MG63 (cell line): ENCODE data around the gene IGFL1. TPM values are rescaled to one million over a fixed set of nuclear protein-coding genes. Genes with fewer than 3 reads are reported as not detected.
"Not testable (repeated sequence)": the region's sequence is repeated elsewhere in the genome, so short reads cannot be mapped to it uniquely, and the experiment has no call there.

Experiments used
- DNase-seq: peaks from one replicate; pipeline ENCODE4 v3.0.0-alpha.2; 2020
- H3K27me3 ChIP-seq: fragments of 250-450 bp; sonication (Bioruptor Pico); 2 replicates; pipeline ENCODE4 v1.5.1; 2020; ENCODE audit warnings: mild to moderate bottlenecking, moderate library complexity
- H3K36me3 ChIP-seq: fragments of 250-450 bp; sonication (Bioruptor Pico); 2 replicates; pipeline ENCODE4 v1.5.1; 2020; ENCODE audit warnings: mild to moderate bottlenecking, moderate library complexity
- H3K4me3 ChIP-seq: fragments of 250-450 bp; sonication (Bioruptor Pico); 2 replicates; pipeline ENCODE4 v1.5.1; 2020; ENCODE audit warnings: mild to moderate bottlenecking, moderate library complexity
- H3K9me3 ChIP-seq: fragments of 250-450 bp; sonication (Bioruptor Pico); 2 replicates; pipeline ENCODE4 v1.5.1; 2020; ENCODE audit warnings: mild to moderate bottlenecking, moderate library complexity
- total RNA-seq: library from RNA; depleted of rRNA; stranded (reverse); fragments of >200 nt; shearing (Covaris generic); gene quantifications from 2 replicates; pipeline ENCODE4 v1.2.3, GENCODE V29; 2014; ENCODE audit warnings: low replicate concordance; rRNA removed

The IGFL1 gene
- total RNA-seq: not detected in 2 replicates

DNA sequence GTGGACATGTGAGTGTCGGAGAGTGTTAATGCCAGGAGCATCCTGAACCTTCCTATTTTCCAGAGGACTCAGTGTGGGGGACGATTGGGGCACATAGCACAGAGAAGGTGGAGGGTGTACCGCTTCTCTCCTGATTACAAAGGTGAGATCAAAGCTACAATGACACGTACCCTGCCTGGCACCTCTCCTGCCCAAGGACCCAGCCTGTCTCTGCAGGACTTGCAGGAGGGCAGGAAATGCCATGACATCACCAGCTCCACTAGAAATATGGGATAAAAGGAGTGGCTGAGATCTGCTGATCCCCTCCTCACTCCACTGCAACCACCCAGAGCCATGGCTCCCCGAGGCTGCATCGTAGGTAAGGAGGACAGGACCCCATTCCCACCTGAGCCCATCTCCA, at the start of gene IGFL1:
TSS of gene IGFL1 (plus strand) at position 301 of the 400 bp plus-strand sequence. CDS start at position 334, 33 bp downstream.
- H3K27me3 ChIP-seq: peaks cover 34% of the 10 kb centered on the region
- DNase-seq: no peak
- H3K9me3 ChIP-seq: 0 out of 2 replicates have a peak, but pooled peaks cover 3% of the 10 kb centered on the region
- H3K4me3 ChIP-seq: no peak within 1 kb of the TSS
- no peaks in the 10 kb centered on the region for H3K36me3 ChIP-seq

DNA sequence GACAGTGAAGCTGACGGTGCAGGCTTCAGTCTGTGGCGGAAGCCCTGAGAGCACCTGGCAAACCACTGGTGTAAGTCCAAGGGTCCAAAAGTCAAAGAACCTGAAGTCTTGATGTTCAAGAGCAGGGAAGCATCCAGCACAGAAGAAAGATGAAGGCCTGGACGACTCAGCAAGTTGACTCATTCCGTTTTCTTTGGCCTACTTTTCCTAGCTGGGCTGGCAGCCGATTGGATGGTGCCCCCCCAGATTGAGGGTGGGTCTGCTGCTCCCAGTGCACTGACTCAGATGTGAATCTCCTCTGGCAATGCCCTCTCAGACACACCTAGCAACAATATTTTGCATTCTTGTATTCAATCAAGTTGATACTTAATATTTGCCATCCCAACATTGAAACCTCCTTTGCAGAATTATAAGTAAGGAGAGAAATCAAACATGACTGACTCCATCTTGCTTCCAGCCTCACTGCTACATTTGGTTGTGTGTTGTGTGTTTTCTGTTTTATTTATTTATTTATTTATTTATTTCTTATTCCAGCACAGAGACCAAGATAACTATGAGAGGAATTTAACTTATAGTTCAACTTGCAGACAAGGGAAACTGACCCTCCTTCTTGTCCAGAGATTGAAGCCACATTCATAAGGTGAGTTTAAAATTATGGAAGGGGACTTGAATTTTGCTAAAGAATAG, 48.7 kb upstream of the IGFL1 start:
- Histone ChIP-seq H3K27me3 (0 out of 2 replicates have a peak, but pooled peaks cover 3% of the 10 kb centered on the region), H3K9me3 (no peaks in the 10 kb centered on the region), H3K36me3 (no peaks in the 10 kb centered on the region), H3K4me3 (no peak overlapping the region)
- peak; percentile 90 for DNase-seq

DNA sequence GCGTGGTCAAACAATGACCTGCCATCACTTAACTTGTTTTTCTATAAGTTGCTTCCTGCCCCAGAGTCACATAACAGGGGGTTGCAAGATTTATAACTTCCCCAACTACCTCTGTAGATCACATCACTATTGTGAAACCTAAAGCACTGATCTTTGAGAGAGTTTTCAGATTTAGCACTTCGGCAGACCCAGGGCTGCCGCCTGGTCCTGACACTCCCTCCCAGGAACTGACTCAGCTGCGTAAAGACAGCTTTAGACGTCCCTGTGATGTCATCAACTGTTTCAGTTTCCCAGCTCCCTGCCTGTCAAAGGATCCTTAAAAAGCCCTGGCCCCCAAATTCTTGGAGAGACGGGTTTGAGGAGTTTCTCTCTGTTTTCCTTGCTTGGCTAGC, 48.2 kb upstream of the IGFL1 start:
- Histone ChIP-seq H3K36me3 (no peaks in the 10 kb centered on the region), H3K9me3 (no peaks in the 10 kb centered on the region), H3K4me3 (no peak overlapping the region), H3K27me3 (0 out of 2 replicates have a peak, but pooled peaks cover 3% of the 10 kb centered on the region)
- DNase-seq: no peak

DNA sequence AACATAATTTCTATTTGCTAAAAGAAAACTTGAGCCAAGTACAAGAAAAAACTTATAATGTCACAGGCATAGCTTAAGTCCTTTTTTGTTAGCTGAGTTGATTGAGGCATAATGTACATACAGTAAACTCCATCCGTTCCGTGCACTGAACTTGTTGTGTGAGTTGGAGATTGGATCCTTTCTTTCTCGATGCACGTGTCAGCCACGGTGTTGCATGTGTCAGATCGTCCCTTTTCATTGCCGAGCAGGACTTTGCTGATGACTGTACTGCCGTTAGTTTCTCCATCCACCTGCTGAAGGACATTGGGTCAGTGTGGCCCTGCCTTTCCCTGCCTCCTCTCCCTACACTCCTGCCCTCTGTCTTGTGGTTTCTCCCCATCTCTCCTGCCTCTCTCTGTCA, 47.1 kb upstream of the IGFL1 start:
- H3K9me3 ChIP-seq: no peaks in the 10 kb centered on the region
- no peaks in the 10 kb centered on the region for H3K36me3 ChIP-seq
- no peak overlapping the region for H3K4me3 ChIP-seq
- no peak for DNase-seq
- H3K27me3 ChIP-seq: 0 out of 2 replicates have a peak, but pooled peaks cover 3% of the 10 kb centered on the region

DNA sequence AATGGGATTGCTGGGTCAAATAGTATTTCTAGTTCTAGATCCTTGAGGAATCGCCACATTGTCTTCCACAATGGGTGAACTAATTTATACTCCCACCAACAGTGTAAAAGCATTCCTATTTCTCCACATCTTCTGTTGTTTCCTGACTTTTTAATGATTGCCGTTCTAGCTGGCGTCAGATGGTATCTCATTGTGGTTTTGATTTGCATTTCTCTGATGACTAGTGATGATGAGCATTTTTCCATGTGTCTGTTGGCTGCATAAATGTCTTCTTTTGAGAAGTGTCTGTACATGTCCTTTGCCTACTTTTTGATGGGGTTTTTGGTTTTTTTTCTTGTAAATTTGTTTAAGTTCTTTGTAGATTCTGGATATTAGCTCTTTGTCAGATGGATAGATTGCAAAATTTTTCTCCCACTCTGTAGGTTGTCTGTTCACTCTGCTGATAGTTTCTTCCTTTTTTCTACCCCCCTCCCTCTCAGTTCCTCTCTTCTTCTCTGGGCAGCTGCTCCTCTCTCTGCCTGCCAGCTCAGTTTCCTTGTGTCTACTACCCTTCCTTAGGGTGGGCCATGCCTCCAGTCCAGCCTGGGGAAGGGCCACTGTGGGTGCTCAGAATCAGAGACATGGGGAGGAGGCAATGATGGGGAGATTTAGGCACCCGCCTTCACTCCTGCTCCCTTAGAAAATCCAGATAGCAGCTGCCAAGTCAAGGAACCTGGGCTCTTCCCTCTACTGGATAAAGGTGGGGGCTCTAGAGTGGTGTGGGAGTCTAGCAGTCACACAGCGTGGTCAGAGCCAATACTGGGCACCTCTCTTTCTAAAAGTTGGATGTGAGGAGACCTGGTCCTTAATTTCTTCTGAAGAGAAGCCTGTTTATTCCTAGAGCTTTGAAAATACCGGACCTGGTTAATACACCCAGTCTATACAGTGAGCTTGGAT, 44.5 kb upstream of the IGFL1 start:
- H3K36me3 ChIP-seq, H3K4me3 ChIP-seq, DNase-seq, H3K27me3 ChIP-seq, H3K9me3 ChIP-seq: not testable (repeated sequence)

DNA sequence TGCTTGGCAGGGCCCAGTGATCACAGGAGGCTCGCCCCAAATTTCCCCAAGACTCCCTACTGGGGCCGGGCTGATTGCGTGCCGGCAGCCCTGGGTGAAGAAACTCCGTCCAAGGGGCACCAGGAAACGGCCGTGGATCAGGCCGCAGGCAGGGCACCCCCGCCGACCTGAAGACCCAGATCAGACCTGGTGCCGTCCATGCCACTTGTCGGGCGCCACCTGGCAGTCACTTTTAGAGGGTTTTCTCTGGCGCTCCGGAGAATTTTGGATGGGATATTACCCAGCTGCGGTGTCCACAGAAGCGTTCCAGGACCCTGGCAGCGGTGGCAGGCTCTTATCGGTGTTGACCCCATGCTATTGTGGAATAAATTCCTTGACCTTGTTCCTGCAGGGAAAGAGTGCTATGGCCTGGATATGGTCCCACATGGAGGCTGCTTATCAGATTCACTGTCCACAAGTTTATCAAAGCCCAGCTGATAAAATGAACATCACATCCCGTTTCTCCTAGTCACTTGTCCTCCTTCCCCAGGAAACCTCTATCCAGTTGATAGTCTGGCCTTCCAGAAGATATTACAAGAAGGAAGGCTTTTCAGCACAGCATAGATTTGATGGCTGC, 43.3 kb upstream of the IGFL1 start:
- Histone ChIP-seq H3K27me3 (peaks cover 8% of the 10 kb centered on the region), H3K4me3 (no peak overlapping the region), H3K36me3 (no peaks in the 10 kb centered on the region), H3K9me3 (no peaks in the 10 kb centered on the region)
- DNase-seq: no peak

DNA sequence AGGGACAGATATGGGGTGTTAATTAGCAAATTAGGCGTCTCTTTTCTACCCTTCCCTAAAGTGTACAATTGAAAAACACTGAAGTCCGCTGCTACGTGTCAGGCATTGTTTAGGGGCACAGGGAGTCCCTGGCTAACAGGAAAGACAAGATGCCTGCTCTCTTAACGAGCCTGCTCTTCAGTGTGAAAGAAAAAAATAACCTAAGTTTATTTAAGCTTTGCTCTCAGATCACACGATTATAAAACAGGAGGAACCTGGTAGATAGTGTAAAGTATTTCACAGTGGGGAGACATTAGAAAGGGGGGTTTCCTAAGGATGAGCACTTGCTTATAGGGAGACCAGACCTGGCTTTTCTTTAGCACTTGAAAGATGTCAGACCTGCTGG, 42.8 kb upstream of the IGFL1 start:
- no peaks in the 10 kb centered on the region for H3K36me3 ChIP-seq
- H3K4me3 ChIP-seq: no peak overlapping the region
- DNase-seq: no peak
- peaks cover 12% of the 10 kb centered on the region for H3K27me3 ChIP-seq
- no peaks in the 10 kb centered on the region for H3K9me3 ChIP-seq

DNA sequence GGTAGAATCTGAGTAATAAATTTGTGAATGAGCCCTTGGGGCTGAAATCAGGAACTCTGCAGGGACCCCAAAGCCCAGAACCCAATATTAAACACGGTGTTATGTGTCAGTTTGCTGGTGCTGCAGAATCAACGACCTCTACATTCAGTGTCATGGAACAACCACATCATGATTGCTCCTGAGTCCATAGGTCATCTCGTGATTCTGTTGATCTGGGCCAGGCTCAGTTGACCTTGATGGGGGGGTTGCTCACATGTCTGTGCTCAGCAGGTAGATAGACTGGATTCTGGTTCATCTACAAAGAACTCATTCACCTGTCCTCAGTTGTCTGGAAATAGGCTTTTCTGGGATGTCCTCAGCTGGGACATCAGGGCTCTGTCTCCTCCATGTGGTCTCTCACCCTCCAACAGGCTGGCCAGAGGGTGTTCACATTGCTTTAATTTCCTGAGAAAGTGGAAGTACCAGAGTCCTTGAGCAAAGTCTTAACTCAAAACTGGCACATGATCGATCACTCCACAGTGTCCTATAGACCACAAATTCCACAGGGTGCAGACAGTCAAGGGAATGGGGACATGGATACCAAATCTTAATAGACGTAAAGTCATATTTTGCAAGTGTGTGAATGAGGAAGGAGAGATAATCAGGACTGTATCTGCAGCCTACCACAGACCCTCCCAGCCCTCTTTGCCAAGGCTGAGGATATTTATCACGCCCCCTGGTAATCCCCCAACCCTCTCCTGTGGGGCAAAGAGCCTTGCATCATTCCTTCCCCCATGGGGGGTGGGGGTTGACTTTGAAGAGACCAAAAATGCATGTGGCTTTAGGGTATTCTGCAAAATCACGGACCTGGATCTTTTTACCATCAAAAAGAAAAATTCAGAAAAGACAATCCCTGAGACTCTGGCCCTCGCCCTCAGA, 39.3 kb upstream of the IGFL1 start:
- Histone ChIP-seq H3K9me3 (no peaks in the 10 kb centered on the region), H3K4me3 (no peak overlapping the region), H3K27me3 (peaks cover 12% of the 10 kb centered on the region), H3K36me3 (no peaks in the 10 kb centered on the region)
- DNase-seq: no peak

DNA sequence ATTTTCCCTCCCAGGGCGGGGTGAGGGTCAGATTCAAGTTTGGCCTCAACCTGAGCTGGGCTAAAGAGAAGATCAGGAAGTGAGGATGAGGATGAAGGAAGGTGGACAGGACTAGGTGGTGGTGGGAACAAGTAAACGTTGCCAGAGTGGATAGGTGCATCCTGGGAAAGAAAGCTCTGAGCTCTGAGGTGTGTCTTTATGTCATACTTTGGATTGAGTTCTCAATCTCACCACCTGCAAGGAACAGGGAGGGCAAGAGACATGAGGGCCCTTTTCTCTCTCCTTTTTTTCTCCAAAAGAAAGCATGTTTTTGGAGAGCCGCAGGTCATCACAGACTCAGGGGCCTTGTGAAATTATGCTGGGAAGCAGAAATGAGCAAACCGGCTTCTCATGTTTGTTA, 38.2 kb upstream of the IGFL1 start:
- no peak for DNase-seq
- Histone ChIP-seq H3K27me3 (peaks cover 12% of the 10 kb centered on the region), H3K9me3 (no peaks in the 10 kb centered on the region), H3K4me3 (no peak overlapping the region), H3K36me3 (no peaks in the 10 kb centered on the region)

DNA sequence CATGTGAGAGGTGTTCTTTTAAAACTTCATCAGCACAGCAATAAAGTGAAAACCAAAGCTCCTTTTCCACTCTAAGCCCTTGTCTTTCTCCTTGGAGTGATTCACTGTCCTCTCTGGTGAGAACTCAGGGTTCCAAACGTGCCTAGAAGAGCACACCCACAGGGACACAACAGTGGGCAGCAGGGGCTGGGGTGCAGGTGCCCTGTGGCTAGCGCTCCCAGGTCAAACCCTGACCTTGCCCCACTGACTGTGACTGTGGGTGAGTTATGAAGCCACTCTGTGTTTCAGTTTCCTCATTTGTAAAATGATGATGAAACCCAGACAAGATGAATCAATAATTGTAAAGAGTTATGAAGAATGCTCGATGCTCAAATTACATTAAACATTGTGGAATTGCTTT, 37.6 kb upstream of the IGFL1 start:
- no peak overlapping the region for H3K4me3 ChIP-seq
- H3K27me3 ChIP-seq: peaks cover 12% of the 10 kb centered on the region
- no peak for DNase-seq

DNA sequence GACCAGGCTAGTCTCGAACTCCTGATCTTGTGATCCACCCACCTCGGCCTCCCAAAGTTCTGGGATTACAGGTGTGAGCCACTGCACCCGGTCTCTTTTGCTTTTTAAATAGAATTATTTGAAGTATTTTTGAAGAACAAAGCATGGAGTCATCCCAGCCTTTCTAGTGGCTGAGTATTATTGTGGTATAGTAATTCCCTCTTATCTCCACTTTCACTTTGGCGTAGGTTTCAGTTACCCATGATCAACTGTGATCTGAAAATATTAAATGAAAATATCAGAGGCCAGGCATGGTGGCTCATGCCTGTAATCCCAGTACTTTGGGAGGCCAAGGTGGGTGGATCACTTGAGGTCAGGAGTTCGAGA, 36.9 kb upstream of the IGFL1 start:
- peaks cover 12% of the 10 kb centered on the region for H3K27me3 ChIP-seq
- DNase-seq, H3K4me3 ChIP-seq, H3K9me3 ChIP-seq, H3K36me3 ChIP-seq: not testable (repeated sequence)

More for the DNA sequence above, 37.6 kb upstream of the IGFL1 start:
- H3K36me3 ChIP-seq: no peaks in the 10 kb centered on the region
- H3K9me3 ChIP-seq: no peaks in the 10 kb centered on the region

DNA sequence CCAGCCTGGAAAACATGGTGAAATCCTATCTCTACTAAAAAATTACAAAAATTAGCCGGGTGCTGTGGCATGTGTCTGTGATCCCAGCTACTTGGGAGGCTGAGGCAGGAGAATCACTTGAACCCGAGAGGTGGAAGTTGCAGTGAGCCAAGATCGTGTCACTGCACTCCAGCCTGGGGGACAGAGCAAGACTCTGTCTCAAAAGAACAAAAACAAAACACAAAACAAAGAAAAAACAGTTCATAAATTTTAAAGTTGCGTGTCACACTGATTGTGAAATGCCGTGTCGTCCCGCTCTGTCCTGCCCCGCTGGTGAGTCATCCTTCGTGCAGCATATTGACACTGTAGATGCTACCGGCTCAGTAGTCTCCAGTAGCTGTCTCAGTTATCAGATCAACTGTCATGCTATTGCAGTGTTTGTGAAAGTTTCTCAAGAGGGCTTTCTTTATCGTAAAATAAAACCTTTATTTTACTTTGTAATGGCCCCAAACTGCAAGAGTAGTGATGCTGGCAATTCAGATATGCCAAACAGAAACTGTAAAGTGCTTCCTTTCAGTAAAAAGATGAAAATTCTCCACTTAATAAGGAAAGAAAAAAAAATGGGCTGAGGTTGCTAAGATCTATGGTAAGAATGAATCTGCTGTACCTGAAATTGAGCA, 36.4 kb upstream of the IGFL1 start:
- Histone ChIP-seq H3K36me3 (no peaks in the 10 kb centered on the region), H3K27me3 (peaks cover 12% of the 10 kb centered on the region), H3K4me3 (no peak overlapping the region), H3K9me3 (no peaks in the 10 kb centered on the region)
- DNase-seq: peak; percentile 66

DNA sequence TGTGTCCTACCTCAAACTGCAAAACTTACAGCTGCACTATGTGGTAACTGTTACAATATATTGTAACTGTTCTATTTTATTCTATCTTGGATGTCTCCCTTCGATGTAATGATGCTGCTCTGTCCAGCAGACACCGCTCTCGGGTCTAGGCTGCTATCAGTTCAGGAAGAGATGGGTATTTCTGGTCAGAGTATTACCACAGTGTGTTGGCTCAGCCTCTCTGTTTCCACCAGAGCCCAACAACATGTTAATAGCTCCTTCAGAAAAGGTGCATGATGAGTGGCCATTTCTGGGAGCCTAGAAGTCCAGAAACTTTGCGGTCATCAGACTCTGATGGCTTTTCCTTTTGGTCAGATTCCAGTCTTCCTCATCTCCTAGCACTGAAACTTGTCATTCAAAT, 35.9 kb upstream of the IGFL1 start:
- DNase-seq: no peak
- H3K27me3 ChIP-seq: peaks cover 12% of the 10 kb centered on the region
- H3K9me3 ChIP-seq: no peaks in the 10 kb centered on the region
- H3K4me3 ChIP-seq: no peak overlapping the region
- no peaks in the 10 kb centered on the region for H3K36me3 ChIP-seq

DNA sequence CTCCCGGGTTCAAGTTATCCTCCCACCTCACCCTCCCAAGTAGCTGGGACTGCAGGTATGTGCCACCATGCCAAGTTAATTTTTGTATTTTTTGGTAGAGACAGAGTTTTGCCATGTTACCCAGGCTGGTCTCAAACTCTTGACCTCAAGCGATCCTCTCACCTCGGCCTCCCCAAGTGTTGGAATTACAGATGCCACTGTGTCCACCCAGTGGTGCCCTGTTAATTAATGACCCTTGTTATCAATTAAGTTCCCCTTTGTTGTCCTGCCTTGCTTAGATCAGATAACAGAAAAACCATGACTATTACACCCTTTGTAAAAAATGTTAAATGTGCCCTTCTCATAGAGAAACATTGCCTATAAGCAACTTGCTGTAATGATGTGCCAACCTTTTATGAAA, 34.4 kb upstream of the IGFL1 start:
- no peaks in the 10 kb centered on the region for H3K36me3 ChIP-seq
- no peak overlapping the region for H3K4me3 ChIP-seq
- DNase-seq: no peak
- H3K27me3 ChIP-seq: peaks cover 12% of the 10 kb centered on the region
- H3K9me3 ChIP-seq: no peaks in the 10 kb centered on the region

DNA sequence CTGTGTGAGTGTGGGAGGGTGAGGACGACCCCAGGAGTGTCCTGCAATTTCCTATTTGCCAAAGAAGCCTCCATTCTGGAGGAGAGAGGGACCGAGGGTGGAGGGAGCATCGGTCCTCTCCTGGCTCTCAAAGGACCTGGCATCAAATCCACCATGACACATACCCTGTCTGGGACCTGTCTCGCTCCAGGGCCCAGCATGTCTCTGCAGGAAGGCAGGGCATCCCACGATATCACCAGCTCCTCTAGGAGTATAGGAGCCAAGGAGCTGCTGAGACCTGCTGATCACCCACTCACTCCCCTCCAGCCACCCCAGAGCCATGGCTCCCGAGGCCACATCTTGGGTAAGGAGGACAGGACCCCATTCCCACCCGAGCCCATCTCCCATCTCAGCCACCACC, 33.6 kb upstream of the IGFL1 start:
- not testable (repeated sequence) for H3K27me3 ChIP-seq, H3K9me3 ChIP-seq, H3K4me3 ChIP-seq, H3K36me3 ChIP-seq, DNase-seq
